HG03575 (cell line): ENCODE data around the gene WDR43.

Source experiments
- ATAC-seq: cut with Tn5 transposase; IDR thresholded peaks from one replicate; pipeline ENCODE4 v1.9.1; 2021; ENCODE audit not compliant: unreplicated experiment, insufficient number of reproducible peaks, low FRiP score; ENCODE audit errors: extremely low read depth

Gene WDR43

GRCh38 chr2:28894470-28895188 is at the start of gene WDR43:
Gene WDR43, plus strand, starts transcription at chr2:28894667. Its CDS starts 32 bp downstream, at chr2:28894699.
- ATAC-seq = peak; percentile 65

GRCh38 chr2:28855193-28855592 is 39.3 kb upstream of the WDR43 start:
- no peak for ATAC-seq

- no peak for ATAC-seq
Measured at GRCh38 chr2:28855977-28856376, 38.5 kb upstream of the WDR43 start.

GRCh38 chr2:28868611-28869010 is 25.9 kb upstream of the WDR43 start:
- ATAC-seq = no peak

- ATAC-seq = peak; percentile 5
Measured at GRCh38 chr2:28869494-28870145, 24.8 kb upstream of the WDR43 start.

- ATAC-seq = peak; percentile 79
Measured at GRCh38 chr2:28870146-28870891, 24.1 kb upstream of the WDR43 start, which contains the start of gene TRMT61B. Gene TRMT61B, minus strand, starts transcription at chr2:28870309. Its CDS starts 32 bp downstream, at chr2:28870277.

GRCh38 chr2:28871620-28872019 is 22.8 kb upstream of the WDR43 start:
- ATAC-seq = no peak

- no peak for ATAC-seq
Measured at GRCh38 chr2:28880193-28880592, 14.3 kb upstream of the WDR43 start.

- no peak for ATAC-seq
Measured at GRCh38 chr2:28893488-28893887, 979 bp upstream of the WDR43 start.

- ATAC-seq = no peak
Measured at GRCh38 chr2:28895189-28895893, 874 bp downstream of the WDR43 start.

GRCh38 chr2:28896906-28897305 is 2.4 kb downstream of the WDR43 start:
- ATAC-seq = no peak

- no peak for ATAC-seq
Measured at GRCh38 chr2:28898048-28898447, 3.6 kb downstream of the WDR43 start.

GRCh38 chr2:28901202-28901601 is 6.7 kb downstream of the WDR43 start:
- ATAC-seq = no peak

- ATAC-seq = no peak
Measured at GRCh38 chr2:28901841-28902240, 7.4 kb downstream of the WDR43 start.

- no peak for ATAC-seq
Measured at GRCh38 chr2:28902584-28902983, 8.1 kb downstream of the WDR43 start.

- ATAC-seq = no peak
Measured at GRCh38 chr2:28904295-28904694, 9.8 kb downstream of the WDR43 start.

GRCh38 chr2:28904802-28905457 is 10.5 kb downstream of the WDR43 start:
- ATAC-seq = no peak

- ATAC-seq = no peak
Measured at GRCh38 chr2:28905533-28905932, 11.1 kb downstream of the WDR43 start.

GRCh38 chr2:28906376-28906775 is 11.9 kb downstream of the WDR43 start:
- no peak for ATAC-seq
